ENCODE results near the gene PGAP2. TPM values are rescaled to one million over a fixed set of nuclear protein-coding genes. Genes with fewer than 3 reads are reported as not detected.

PGAP2 gene
- total RNA-seq, 4 donors from 2014 or later, result 5.1 to 7.4 (median 7.0) TPM

- Histone ChIP-seq H3K27ac (replicated peaks in 1 of 4) (peak overlapping the region; percentile 90 to 98 (median 98)), H3K36me3 (no peaks in the 10 kb centered on the region), H3K4me3 (peak overlapping the region; percentile 89 to 99 (median 91)), H3K4me1 (peaks cover 44 to 61% (median 52%) of the 10 kb centered on the region in 4 donors), H3K9me3 (no peaks in the 10 kb centered on the region), H3K27me3 (no peaks in the 10 kb centered on the region)
- intact Hi-C loops (cut with DNase I), result no loop called here
- 3% methylated on average over 18 of the region's 46 CpGs for WGBS
- no peak for TF ChIP-seq EP300 (IDR thresholded peaks at IDR 0.05)
- no peak for TF ChIP-seq POLR2AphosphoS5 (IDR thresholded peaks at IDR 0.05)
- no peak for TF ChIP-seq POLR2A (IDR thresholded peaks at IDR 0.05; ENCODE audit: low read depth)
- no peak for DNase-seq (ENCODE audit: extremely low spot score)
These were observed 31.9 kb downstream of the PGAP2 start for GRCh38 chr11:3840004-3840869.

GRCh38 chr11:3840870-3841425 lies 32.6 kb downstream of the PGAP2 start, which contains the start of gene RHOG:
Gene RHOG, minus strand, starts transcription at chr11:3840959. Its CDS starts 12,821 bp downstream, at chr11:3828138.
- Histone ChIP-seq H3K9me3 (no peaks in the 10 kb centered on the region), H3K27ac (replicated peaks in 1 of 4) (peak within 1 kb of the TSS; percentile 90 to 98 (median 98)), H3K27me3 (no peaks in the 10 kb centered on the region), H3K4me3 (peak within 1 kb of the TSS; percentile 89 to 99 (median 91)), H3K4me1 (peaks cover 37 to 54% (median 45%) of the 10 kb centered on the region in 4 donors), H3K36me3 (no peaks in the 10 kb centered on the region)
- peak; percentile 39 to 54 for TF ChIP-seq POLR2AphosphoS5 (IDR thresholded peaks at IDR 0.05)
- no peak for TF ChIP-seq EP300 (IDR thresholded peaks at IDR 0.05)
- intact Hi-C loops (cut with DNase I), result no loop called here
- WGBS, result 1% methylated on average over 13 of the region's 42 CpGs
- DNase-seq (ENCODE audit: extremely low spot score), result peak; percentile 95

GRCh38 chr11:3841426-3842350 lies 33.3 kb downstream of the PGAP2 start:
- intact Hi-C loops (cut with DNase I), result no loop called here
- WGBS, result 48% methylated on average over 22 of the region's 44 CpGs
- H3K36me3 ChIP-seq, result no peaks in the 10 kb centered on the region
- H3K27ac ChIP-seq (replicated peaks in 1 of 4), result peak overlapping the region; percentile 90 to 98 (median 98)
- TF ChIP-seq CTCF (IDR thresholded peaks at IDR 0.05) (peak; percentile 72 to 85 (median 72)), POLR2A (IDR thresholded peaks at IDR 0.05; ENCODE audit: low read depth) (peak; percentile 15), POLR2AphosphoS5 (IDR thresholded peaks at IDR 0.05) (peak; percentile 73 to 80), EP300 (IDR thresholded peaks at IDR 0.05) (no peak)
- no peaks in the 10 kb centered on the region for H3K27me3 ChIP-seq
- peak; percentile 97 for DNase-seq (ENCODE audit: extremely low spot score)
- H3K4me1 ChIP-seq, result peaks cover 31 to 46% (median 38%) of the 10 kb centered on the region in 4 donors
- peak overlapping the region; percentile 89 to 99 (median 91) for H3K4me3 ChIP-seq
- H3K9me3 ChIP-seq, result no peaks in the 10 kb centered on the region

- 90% methylated on average over 3 of the region's 3 CpGs for WGBS
- DNase-seq (ENCODE audit: extremely low spot score), result no peak
- H3K36me3 ChIP-seq, result no peaks in the 10 kb centered on the region
- TF ChIP-seq POLR2AphosphoS5 (IDR thresholded peaks at IDR 0.05) (no peak), EP300 (IDR thresholded peaks at IDR 0.05) (no peak)
- no peak overlapping the region for H3K27ac ChIP-seq (replicated peaks in 1 of 4)
- H3K4me3 ChIP-seq, result no peak overlapping the region
- no peaks in the 10 kb centered on the region for H3K9me3 ChIP-seq
- no peaks in the 10 kb centered on the region for H3K27me3 ChIP-seq
- peaks cover 15 to 30% (median 22%) of the 10 kb centered on the region in 4 donors for H3K4me1 ChIP-seq
- intact Hi-C loops (cut with DNase I), result no loop called here
These were observed 35.0 kb downstream of the PGAP2 start for GRCh38 chr11:3843326-3843725.

- Histone ChIP-seq H3K9me3 (no peaks in the 10 kb centered on the region), H3K4me3 (no peak overlapping the region), H3K27me3 (no peaks in the 10 kb centered on the region), H3K4me1 (peaks cover under 1 to 16% (median 6%) of the 10 kb centered on the region in 4 donors), H3K36me3 (no peaks in the 10 kb centered on the region), H3K27ac (replicated peaks in 1 of 4) (no peak overlapping the region)
- TF ChIP-seq CTCF (IDR thresholded peaks at IDR 0.05) (no peak), POLR2AphosphoS5 (IDR thresholded peaks at IDR 0.05) (no peak), EP300 (IDR thresholded peaks at IDR 0.05) (no peak), POLR2A (IDR thresholded peaks at IDR 0.05; ENCODE audit: low read depth) (no peak)
- 89% methylated on average over 1 of the region's 1 CpG for WGBS
- no peak for DNase-seq (ENCODE audit: extremely low spot score)
- intact Hi-C loops (cut with DNase I), result no loop called here
These were observed 36.9 kb downstream of the PGAP2 start for GRCh38 chr11:3845246-3845645.

Data from esophagus muscularis mucosa (tissue), 4 donors.